ENCODE measurements around the gene TAF11L5. TPM values are rescaled to one million over a fixed set of nuclear protein-coding genes. Genes with fewer than 3 reads are reported as not detected.
"Not testable (repeated sequence)": the region's sequence is repeated elsewhere in the genome, so short reads cannot be mapped to it uniquely, and the experiment has no call there.

The TAF11L5 gene
- polyA plus RNA-seq, 1 experiment, result not detected

DNA sequence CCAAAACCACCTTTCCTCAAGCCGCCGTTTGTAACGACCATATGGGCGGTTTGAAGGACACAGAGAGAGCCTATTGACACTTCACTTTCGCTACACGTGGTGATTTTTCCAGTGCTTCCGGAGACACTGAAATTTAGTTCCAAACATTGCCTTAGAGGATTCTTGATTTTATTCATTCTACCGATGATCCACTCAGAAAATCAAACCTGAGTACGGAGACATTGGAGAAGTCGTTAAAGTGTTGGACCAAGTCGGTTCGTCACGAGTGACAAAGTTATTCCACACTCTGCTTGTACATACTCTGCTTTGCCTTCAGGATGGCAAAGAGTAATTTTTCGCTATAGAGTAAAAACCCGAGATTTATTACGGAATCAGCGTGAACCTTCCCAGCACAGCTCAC lies 1.5 kb downstream of the TAF11L5 start:
- CTCF ChIA-PET, result not testable (repeated sequence)

GRCh38 chr5:17528369-17528768 lies 3.3 kb downstream of the TAF11L5 start, which contains the start of gene TAF11L6:
TAF11L6 (plus strand) TSS chr5:17528669.
- DNase-seq (ENCODE audit: low read depth); H3K27me3 ChIP-seq (ENCODE audit: control insufficient read depth, insufficient read depth, low read length); CTCF ChIA-PET; H3K36me3 ChIP-seq (ENCODE audit: control insufficient read depth, insufficient read depth, low read length); POLR2A ChIA-PET; H3K4me3 ChIP-seq (ENCODE audit: low read depth, low read length): not testable (repeated sequence)

More for the DNA sequence above, 1.5 kb downstream of the TAF11L5 start:
- POLR2A ChIA-PET; H3K27me3 ChIP-seq (ENCODE audit: control insufficient read depth, insufficient read depth, low read length); H3K4me3 ChIP-seq (ENCODE audit: low read depth, low read length); H3K36me3 ChIP-seq (ENCODE audit: control insufficient read depth, insufficient read depth, low read length); DNase-seq (ENCODE audit: low read depth): not testable (repeated sequence)

Small RNA genes within 50 kb of the gene (small RNA-seq; reads per million reads assigned to genes)
- not detected for gene AC106774.3 (ENCODE audit: insufficient read length, low read depth, low replicate concordance)

Other genes starting within 250 kb of the TAF11L5 start
- gene TAF11L2, start 27.0 kb upstream of the TAF11L5 start, polyA plus RNA-seq (2011; rRNA removed), result not detected in 2 replicates
- not detected in 2 replicates for gene TAF11L3, start 6.9 kb upstream of the TAF11L5 start, polyA plus RNA-seq (2011; rRNA removed)
- not detected in 2 replicates for gene TAF11L4, start 3.4 kb upstream of the TAF11L5 start, polyA plus RNA-seq (2011; rRNA removed)
- gene TAF11L6, start 3.4 kb downstream of the TAF11L5 start, polyA plus RNA-seq (2011; rRNA removed), result not detected in 2 replicates
- not detected in 2 replicates for gene TAF11L7, start 60.5 kb downstream of the TAF11L5 start, polyA plus RNA-seq (2011; rRNA removed)
- gene TAF11L8, start 65.7 kb downstream of the TAF11L5 start, polyA plus RNA-seq (2011; rRNA removed), result not detected in 2 replicates
- gene TAF11L9, start 69.2 kb downstream of the TAF11L5 start, polyA plus RNA-seq (2011; rRNA removed), result not detected in 2 replicates
- not detected in 2 replicates for gene TAF11L10, start 72.6 kb downstream of the TAF11L5 start, polyA plus RNA-seq (2011; rRNA removed)
- not detected in 2 replicates for gene TAF11L11, start 78.9 kb downstream of the TAF11L5 start, polyA plus RNA-seq (2011; rRNA removed)
- not detected in 2 replicates for gene TAF11L12, start 85.2 kb downstream of the TAF11L5 start, polyA plus RNA-seq (2011; rRNA removed)
- gene TAF11L13, start 106.9 kb downstream of the TAF11L5 start, polyA plus RNA-seq (2011; rRNA removed), result not detected in 2 replicates
- gene TAF11L14, start 109.2 kb downstream of the TAF11L5 start, polyA plus RNA-seq (2011; rRNA removed), result not detected in 2 replicates

Measured in BJ (cell line).